Stimulated activated CD8-positive, alpha-beta memory T cell treated with anti-CD3 and anti-CD28 coated beads, Interleukin-15, amount 100 ng/mL, for 48 hours (primary cell): ENCODE measurements around the gene CYP2S1.
A peak's percentile ranks its signal among the peaks of the same experiment; 100 is the strongest.

Source experiments
- DNase-seq, 2 donors: peaks; one replicate each; pipeline ENCODE4 v3.0.0-alpha.2; 2020; ENCODE audit warnings: low read depth in 2 of 2

CYP2S1 gene

GRCh38 chr19:41194157-41194552 is 1.1 kb downstream of the CYP2S1 start:
- DNase-seq, result no peak

GRCh38 chr19:41195675-41196497 is 2.9 kb downstream of the CYP2S1 start:
- DNase-seq, result no peak

- DNase-seq, result no peak
Measured at GRCh38 chr19:41198559-41198958, 5.5 kb downstream of the CYP2S1 start.

GRCh38 chr19:41203371-41203770 is 10.4 kb downstream of the CYP2S1 start:
- no peak for DNase-seq

- DNase-seq, result peak; percentile 49 to 62
Measured at GRCh38 chr19:41204338-41204737, 11.3 kb downstream of the CYP2S1 start.

GRCh38 chr19:41205995-41206394 is 13.0 kb downstream of the CYP2S1 start:
- no peak for DNase-seq

- no peak for DNase-seq
Measured at GRCh38 chr19:41206456-41206855, 13.4 kb downstream of the CYP2S1 start.

- no peak for DNase-seq
Measured at GRCh38 chr19:41206926-41207750, 14.1 kb downstream of the CYP2S1 start.

GRCh38 chr19:41214161-41214560 is 21.1 kb downstream of the CYP2S1 start:
- no peak for DNase-seq

- no peak for DNase-seq
Measured at GRCh38 chr19:41217741-41218140, 24.7 kb downstream of the CYP2S1 start.

- DNase-seq, result no peak
Measured at GRCh38 chr19:41218249-41218614, 25.2 kb downstream of the CYP2S1 start.

GRCh38 chr19:41218615-41219507 is 25.8 kb downstream of the CYP2S1 start, which contains the start of gene AXL:
AXL (plus strand) TSS chr19:41219223; CDS start chr19:41219393, 170 bp downstream.
- no peak for DNase-seq

GRCh38 chr19:41219924-41220567 is 27.0 kb downstream of the CYP2S1 start:
- DNase-seq, result no peak

GRCh38 chr19:41220811-41221210 is 27.8 kb downstream of the CYP2S1 start:
- no peak for DNase-seq

GRCh38 chr19:41221514-41222205 is 28.6 kb downstream of the CYP2S1 start:
- DNase-seq, result no peak

- no peak for DNase-seq
Measured at GRCh38 chr19:41222240-41222639, 29.2 kb downstream of the CYP2S1 start.

GRCh38 chr19:41223431-41224234 is 30.6 kb downstream of the CYP2S1 start:
- no peak for DNase-seq

GRCh38 chr19:41224632-41225031 is 31.6 kb downstream of the CYP2S1 start:
- DNase-seq, result no peak

GRCh38 chr19:41225238-41226052 is 32.4 kb downstream of the CYP2S1 start:
- DNase-seq, result peak; percentile 13 to 54
